PC-9 (cell line): ENCODE results near the gene SMIM22. TPM values are rescaled to one million over a fixed set of nuclear protein-coding genes. Genes with fewer than 3 reads are reported as not detected.

ENCODE experiments used
- BruUV-seq: library from RNA; stranded (reverse); fragments of 400-500 nt; replicated peaks from 2 replicates; lab custom pipeline; 2021; lab: Mats Ljungman, UMichigan
- CTCF ChIA-PET: fragments of 300-600 bp; sonication (Branson Sonifier 250); formaldehyde crosslinking; loops from one replicate; lab custom pipeline; 2022; ENCODE audit warnings: antibody characterized with exemption; lab: Charles Lee
- POLR2A ChIA-PET: fragments of 300-600 bp; sonication (Branson Sonifier 250); formaldehyde crosslinking; loops from one replicate; lab custom pipeline; 2022; ENCODE audit warnings: antibody characterized with exemption; ENCODE audit not compliant: unreplicated experiment; lab: Charles Lee
- DNase-seq, 2 experiments: peaks; one replicate each; pipeline versions ENCODE4 v3.0.0 to v3.0.0-alpha.2; 2015 to 2022; ENCODE audit warnings: mixed read lengths in 1 of 2
- H2AFZ ChIP-seq: fragments of 200-600 bp; sonication (generic); 2 replicates; pipeline ENCODE4 v1.8.1; 2017; ENCODE audit warnings: antibody characterized with exemption
- H3F3A ChIP-seq: fragments of 200-600 bp; sonication (generic); 2 replicates; pipeline ENCODE4 v1.8.1; 2017; ENCODE audit warnings: antibody characterized with exemption, mild to moderate bottlenecking, low read depth; ENCODE audit not compliant: insufficient read depth
- H3K27ac ChIP-seq: fragments of 200-600 bp; sonication (generic); 2 replicates; pipeline ENCODE4 v1.6.1; 2016; ENCODE audit warnings: mixed run types
- H3K27me3 ChIP-seq: fragments of 200-600 bp; sonication (generic); 2 replicates; pipeline ENCODE4 v1.6.1; 2016; ENCODE audit warnings: low read depth, mixed run types; ENCODE audit not compliant: insufficient read depth
- H3K36me3 ChIP-seq: fragments of 200-600 bp; sonication (generic); 2 replicates; pipeline ENCODE4 v1.6.1; 2016; ENCODE audit warnings: low read depth, mixed run types
- H3K4me1 ChIP-seq: fragments of 200-600 bp; sonication (generic); replicated peaks from 2 replicates; pipeline ENCODE4 v1.6.1; 2016; ENCODE audit warnings: mixed run types; ENCODE audit not compliant: insufficient read depth
- H3K4me2 ChIP-seq: fragments of 200-600 bp; sonication (generic); 2 replicates; pipeline ENCODE4 v1.6.1; 2017; ENCODE audit warnings: mixed run types
- H3K4me3 ChIP-seq: fragments of 200-600 bp; sonication (generic); 2 replicates; pipeline ENCODE4 v1.6.1; 2016; ENCODE audit warnings: mixed run types
- H3K79me2 ChIP-seq: fragments of 200-600 bp; sonication (generic); 2 replicates; pipeline ENCODE4 v1.6.1; 2017; ENCODE audit warnings: low read depth, mixed run types
- H3K9me2 ChIP-seq: fragments of 200-600 bp; sonication (generic); 2 replicates; pipeline ENCODE4 v1.8.1; 2017; ENCODE audit warnings: mild to moderate bottlenecking; ENCODE audit not compliant: insufficient read depth
- H3K9me3 ChIP-seq: fragments of 200-600 bp; sonication (generic); 2 replicates; pipeline ENCODE4 v1.8.1; 2016; ENCODE audit warnings: low read depth; ENCODE audit not compliant: insufficient read depth
- H4K20me1 ChIP-seq: fragments of 200-600 bp; sonication (generic); 2 replicates; pipeline ENCODE4 v1.8.1; 2017; ENCODE audit not compliant: insufficient read depth
- CTCF ChIP-seq: fragments of 200-600 bp; sonication (generic); conservative IDR thresholded peaks from 2 replicates; pipeline ENCODE4 v1.6.1; 2017; ENCODE audit warnings: mixed run types, antibody characterized with exemption, mild to moderate bottlenecking, moderate library complexity
- EZH2 ChIP-seq: fragments of 200-600 bp; sonication (generic); IDR thresholded peaks from 2 replicates; pipeline ENCODE4 v1.8.0; 2017; ENCODE audit warnings: antibody characterized with exemption, low read depth
- intact Hi-C: fragments of 100-400 bp; cut with micrococcal nuclease; formaldehyde crosslinking; loops from one replicate; pipeline ENCODE4 v1.10.0; 2022; ENCODE audit not compliant: unreplicated experiment
- total RNA-seq: library from RNA; stranded (reverse); gene quantifications from 2 replicates; pipeline ENCODE4 v1.2.3, GENCODE V29; 2021

The SMIM22 gene
- total RNA-seq, 1 experiment from 2014 or later: 134 TPM

DNA sequence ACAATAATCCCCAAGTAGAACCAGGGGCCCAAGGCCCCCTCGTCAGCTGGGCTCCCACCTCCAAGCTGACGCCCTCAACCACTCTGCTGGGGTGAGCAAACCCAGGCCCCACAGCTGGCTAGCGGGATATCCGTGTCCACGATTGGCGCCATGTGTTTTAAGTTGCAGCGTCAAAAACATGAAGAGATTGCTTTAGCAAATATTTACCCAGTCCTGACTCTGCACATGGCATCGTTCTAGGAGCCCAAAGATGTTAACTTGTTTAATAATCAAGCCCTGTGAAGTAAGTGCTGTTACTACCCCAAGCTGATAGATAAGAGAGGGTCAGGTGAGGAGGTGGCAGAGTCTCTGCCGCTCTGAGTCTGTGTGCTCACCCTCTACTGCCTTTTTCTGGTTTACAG, 6.7 kb upstream of the SMIM22 start:
- TF ChIP-seq EZH2 (no peak), CTCF (no peak)
- CTCF ChIA-PET: interaction anchor here (0.7 kb wide), 1 partner anchor 19 kb away, joined by 3 read pairs; no protein-coding TSS in a partner anchor

DNA sequence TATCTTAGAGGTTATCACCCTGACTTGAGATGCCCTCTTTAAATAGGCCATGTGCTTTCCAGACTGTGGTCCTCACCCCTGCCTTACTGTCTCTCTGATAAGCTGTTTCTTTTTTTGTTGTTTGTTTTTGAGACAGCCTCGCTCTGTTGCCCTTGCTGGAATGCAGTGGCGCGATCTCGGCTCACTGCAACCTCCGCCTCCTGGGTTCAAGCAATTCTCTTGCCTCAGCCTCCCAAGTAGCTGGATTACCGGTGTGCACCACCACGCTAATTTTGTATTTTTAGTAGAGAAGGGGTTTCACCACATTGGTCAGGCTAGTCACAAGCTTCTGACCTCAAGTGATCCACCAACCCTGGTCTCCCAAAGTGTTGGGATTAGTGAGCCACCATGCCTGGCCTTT, 6.3 kb upstream of the SMIM22 start:
- no TSS peak for BruUV-seq
- no peak overlapping the region for H3K4me2 ChIP-seq
- no peaks in the 10 kb centered on the region for H3K27me3 ChIP-seq
- ChIA-PET POLR2A (interaction anchor here (0.7 kb wide), 1 partner anchor 10 kb away, joined by 3 read pairs; no protein-coding TSS in a partner anchor), CTCF (interaction anchor here (0.7 kb wide), 1 partner anchor 43 kb away, joined by 4 read pairs; no protein-coding TSS in a partner anchor)
- H3K4me1 ChIP-seq: peaks cover 32% of the 10 kb centered on the region
- TF ChIP-seq EZH2: no peak
- TF ChIP-seq CTCF: no peak
- no peak overlapping the region for H3K27ac ChIP-seq
- peaks cover 20% of the 10 kb centered on the region; the same call in 1 of the 2 replicates for H3F3A ChIP-seq
- H3K79me2 ChIP-seq: no peaks in the 10 kb centered on the region
- no peaks in the 10 kb centered on the region for H3K36me3 ChIP-seq
- no peaks in the 10 kb centered on the region for H4K20me1 ChIP-seq
- no peak for DNase-seq
- no peaks in the 10 kb centered on the region for H3K9me3 ChIP-seq
- no peak overlapping the region for H3K4me3 ChIP-seq
- intact Hi-C loops: no loop called here
- no peaks in the 10 kb centered on the region for H3K9me2 ChIP-seq
- H2AFZ ChIP-seq: no peak overlapping the region

More for the DNA sequence above, 6.7 kb upstream of the SMIM22 start:
- Histone ChIP-seq H3K27me3 (no peaks in the 10 kb centered on the region), H3K9me3 (no peaks in the 10 kb centered on the region), H3K79me2 (no peaks in the 10 kb centered on the region), H3K9me2 (no peaks in the 10 kb centered on the region), H2AFZ (no peak overlapping the region), H4K20me1 (no peaks in the 10 kb centered on the region), H3F3A (peaks cover 20% of the 10 kb centered on the region; the same call in 1 of the 2 replicates), H3K4me2 (no peak overlapping the region), H3K36me3 (no peaks in the 10 kb centered on the region), H3K27ac (no peak overlapping the region), H3K4me3 (no peak overlapping the region), H3K4me1 (peaks cover 32% of the 10 kb centered on the region)
- DNase-seq: no peak
- intact Hi-C loops: no loop called here
- no TSS peak for BruUV-seq
- POLR2A ChIA-PET: interaction anchor here (0.7 kb wide), 1 partner anchor 10 kb away, joined by 3 read pairs; no protein-coding TSS in a partner anchor

DNA sequence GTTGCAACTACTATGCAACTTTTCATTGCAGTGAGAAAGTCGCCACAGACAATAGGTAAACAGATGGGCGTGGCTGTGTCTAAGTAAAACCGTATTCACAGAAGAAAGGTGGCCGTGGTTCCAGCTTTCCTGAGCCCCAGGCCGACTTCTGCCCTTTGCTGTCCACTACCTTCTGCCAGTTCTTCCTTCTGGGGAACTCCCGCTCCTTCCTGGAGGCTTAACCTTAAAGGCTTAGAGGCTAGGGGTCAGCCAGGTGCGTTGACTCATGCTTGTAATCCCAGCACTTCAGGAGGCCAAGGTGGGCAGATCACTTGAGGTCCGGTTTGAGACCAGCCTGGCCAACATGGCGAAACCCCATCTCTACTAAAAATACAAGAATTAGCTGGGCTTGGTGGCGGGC, 4.9 kb upstream of the SMIM22 start:
- H3K27ac ChIP-seq: peak overlapping the region; percentile 76
- ChIA-PET CTCF (interaction anchor here (0.6 kb wide), 1 partner anchor 66 kb away, joined by 5 read pairs; no protein-coding TSS in a partner anchor), POLR2A (interaction anchor here (0.7 kb wide), 1 partner anchor 44 kb away, joined by 5 read pairs; no protein-coding TSS in a partner anchor)
- H3K36me3 ChIP-seq: no peaks in the 10 kb centered on the region
- H4K20me1 ChIP-seq: no peaks in the 10 kb centered on the region
- H3K9me3 ChIP-seq: no peaks in the 10 kb centered on the region
- BruUV-seq: no TSS peak
- no peaks in the 10 kb centered on the region for H3K27me3 ChIP-seq
- TF ChIP-seq EZH2 (no peak), CTCF (no peak)
- no peak overlapping the region for H3K4me3 ChIP-seq
- peaks cover 38% of the 10 kb centered on the region for H3K4me1 ChIP-seq
- DNase-seq: peak; percentile 30 to 63
- peak overlapping the region; percentile 66 for H2AFZ ChIP-seq
- peaks cover under 1% of the 10 kb centered on the region; the same call in 1 of the 2 replicates for H3K79me2 ChIP-seq
- peak overlapping the region; percentile 67 for H3K4me2 ChIP-seq
- H3K9me2 ChIP-seq: no peaks in the 10 kb centered on the region
- intact Hi-C loops: no loop called here
- H3F3A ChIP-seq: peaks cover 20% of the 10 kb centered on the region; the same call in 1 of the 2 replicates
